H9 (cell line): ENCODE results near the gene YES1. TPM values are rescaled to one million over a fixed set of nuclear protein-coding genes. Genes with fewer than 3 reads are reported as not detected.
A peak's percentile ranks its signal among the peaks of the same experiment; 100 is the strongest.

ENCODE experiments used
- DNase-seq: peaks from one replicate; pipeline ENCODE4 v3.0.0-alpha.2; 2017
- H2AFZ ChIP-seq: one replicate; pipeline ENCODE4 v1.6.1; 2013; ENCODE audit warnings: mild to moderate bottlenecking, low read length, control low read depth, moderate library complexity
- H2AK5ac ChIP-seq: 2 replicates; pipeline ENCODE4 v1.6.1; 2013; ENCODE audit warnings: low read length, control low read depth, mixed read lengths; ENCODE audit not compliant: insufficient read length
- H2BK120ac ChIP-seq: one replicate; pipeline ENCODE4 v1.6.1; 2013; ENCODE audit warnings: low read depth, mild to moderate bottlenecking, low read length, control low read depth, inconsistent platforms; ENCODE audit not compliant: poor library complexity, severe bottlenecking
- H2BK12ac ChIP-seq: 2 replicates; pipeline ENCODE4 v1.6.1; 2013; ENCODE audit warnings: low read length, control low read depth, mixed read lengths, low read depth; ENCODE audit not compliant: insufficient read length
- H2BK15ac ChIP-seq: 2 replicates; pipeline ENCODE4 v1.6.1; 2013; ENCODE audit warnings: low read depth, low read length, control low read depth
- H2BK20ac ChIP-seq: one replicate; pipeline ENCODE4 v1.6.1; 2013; ENCODE audit warnings: low read depth, mild to moderate bottlenecking, low read length, control low read depth, inconsistent platforms; ENCODE audit not compliant: poor library complexity, severe bottlenecking
- H2BK5ac ChIP-seq: 2 replicates; pipeline ENCODE4 v1.6.1; 2013; ENCODE audit warnings: low read length, control low read depth, mixed read lengths; ENCODE audit not compliant: insufficient read length
- H3K14ac ChIP-seq: 2 replicates; pipeline ENCODE4 v1.6.1; 2013; ENCODE audit warnings: low read length, control low read depth; ENCODE audit not compliant: insufficient read depth
- H3K18ac ChIP-seq: 2 replicates; pipeline ENCODE4 v1.6.1; 2013; ENCODE audit warnings: low read depth, mild to moderate bottlenecking, mixed read lengths, low read length, control low read depth; ENCODE audit not compliant: insufficient read length
- H3K23ac ChIP-seq: 2 replicates; pipeline ENCODE4 v1.6.1; 2013; ENCODE audit warnings: low read length, control low read depth, mixed read lengths, low read depth; ENCODE audit not compliant: insufficient read length
- H3K23me2 ChIP-seq: 2 replicates; pipeline ENCODE4 v1.6.1; 2013; ENCODE audit warnings: low read depth, mild to moderate bottlenecking, mixed read lengths, low read length, control low read depth; ENCODE audit not compliant: insufficient read length, poor library complexity, severe bottlenecking
- H3K27ac ChIP-seq: 2 replicates; pipeline ENCODE4 v1.5.1; 2013; ENCODE audit warnings: low read length, control low read depth, mixed read lengths, low read depth; ENCODE audit not compliant: insufficient read length
- H3K27me3 ChIP-seq: 2 replicates; pipeline ENCODE4 v1.6.1; 2013; ENCODE audit warnings: low read length, control low read depth, inconsistent platforms; ENCODE audit not compliant: insufficient read depth
- H3K4ac ChIP-seq: 2 replicates; pipeline ENCODE4 v1.6.1; 2013; ENCODE audit warnings: low read depth, mild to moderate bottlenecking, control low read depth, inconsistent platforms, low read length, moderate library complexity
- H3K4me1 ChIP-seq: 2 replicates; pipeline ENCODE4 v1.6.1; 2013; ENCODE audit warnings: low read length, control low read depth, inconsistent platforms; ENCODE audit not compliant: insufficient read depth
- H3K4me2 ChIP-seq: 2 replicates; pipeline ENCODE4 v1.6.1; 2013; ENCODE audit warnings: low read length, control low read depth, mixed read lengths; ENCODE audit not compliant: insufficient read length, insufficient read depth
- H3K56ac ChIP-seq: 2 replicates; pipeline ENCODE4 v1.6.1; 2013; ENCODE audit warnings: low read depth, mild to moderate bottlenecking, mixed read lengths, low read length, control low read depth; ENCODE audit not compliant: insufficient read length
- H3K79me1 ChIP-seq: 2 replicates; pipeline ENCODE4 v1.6.1; 2013; ENCODE audit warnings: low read depth, mild to moderate bottlenecking, moderate library complexity, low read length, control low read depth, inconsistent platforms; ENCODE audit not compliant: insufficient read depth, poor library complexity, severe bottlenecking
- H3K79me2 ChIP-seq: 2 replicates; pipeline ENCODE4 v1.6.1; 2013; ENCODE audit warnings: low read length, control low read depth, inconsistent platforms; ENCODE audit not compliant: insufficient read depth
- H3K9ac ChIP-seq: 2 replicates; pipeline ENCODE4 v1.6.1; 2013; ENCODE audit warnings: low read length, control low read depth, mixed read lengths; ENCODE audit not compliant: insufficient read length; ENCODE audit errors: extremely low read depth
- H3K9me3 ChIP-seq: one replicate; pipeline ENCODE4 v1.6.1; 2013; ENCODE audit warnings: low read depth, low read length, inconsistent platforms; ENCODE audit not compliant: control insufficient read depth
- H3T11ph ChIP-seq: one replicate; pipeline ENCODE4 v1.6.1; 2013; ENCODE audit warnings: mild to moderate bottlenecking, low read length, control low read depth, inconsistent platforms
- H4K20me1 ChIP-seq: one replicate; pipeline ENCODE4 v1.6.1; 2013; ENCODE audit not compliant: control insufficient read depth, insufficient read length, insufficient read depth
- H4K5ac ChIP-seq: 2 replicates; pipeline ENCODE4 v1.6.1; 2013; ENCODE audit warnings: low read depth, mild to moderate bottlenecking, mixed read lengths, low read length, control low read depth; ENCODE audit not compliant: insufficient read length
- H4K8ac ChIP-seq: replicated peaks from 2 replicates; pipeline ENCODE4 v1.6.1; 2013; ENCODE audit warnings: low read length, control low read depth, mixed read lengths, low read depth; ENCODE audit not compliant: insufficient read length
- H4K91ac ChIP-seq: 2 replicates; pipeline ENCODE4 v1.6.1; 2013; ENCODE audit warnings: low read depth, mild to moderate bottlenecking, moderate library complexity, mixed read lengths, low read length, control low read depth; ENCODE audit not compliant: insufficient read length
- H3K27ac Mint-ChIP-seq, 3 experiments: 2 replicates in 2 of 3; 3 replicates in 1 of 3; pipeline ENCODE4 v1.8.0; 2020 to 2021; ENCODE audit warnings: mixed read lengths in 3 of 3, mild to moderate bottlenecking in 1 of 3, moderate library complexity in 1 of 3
- H3K27me3 Mint-ChIP-seq: 2 replicates; pipeline ENCODE4 v1.8.0; 2021; ENCODE audit warnings: low read depth, mild to moderate bottlenecking, moderate library complexity, mixed read lengths
- H3K36me3 Mint-ChIP-seq, 3 experiments: 2 replicates in 2 of 3; 3 replicates in 1 of 3; pipeline ENCODE4 v1.8.0; 2020 to 2021; ENCODE audit warnings: low read depth in 3 of 3, mixed read lengths in 3 of 3; ENCODE audit not compliant: insufficient read depth in 1 of 3
- H3K4me1 Mint-ChIP-seq, 2 experiments: 2 replicates each; pipeline ENCODE4 v1.8.0; 2020; ENCODE audit warnings: mixed read lengths in 2 of 2
- H3K4me3 Mint-ChIP-seq, 2 experiments: 2 replicates in 1 of 2; 3 replicates in 1 of 2; pipeline ENCODE4 v1.8.0; 2020 to 2021; ENCODE audit warnings: mild to moderate bottlenecking in 2 of 2, mixed read lengths in 2 of 2, moderate library complexity in 1 of 2
- H3K9me3 Mint-ChIP-seq, 2 experiments: 2 replicates in 1 of 2; 3 replicates in 1 of 2; pipeline ENCODE4 v1.8.0; 2020; ENCODE audit warnings: mild to moderate bottlenecking in 2 of 2, mixed read lengths in 2 of 2, moderate library complexity in 1 of 2
- CTCF ChIP-seq: fragments of 200-600 bp; sonication (generic); conservative IDR thresholded peaks from 3 replicates; pipeline ENCODE4 v1.8.0; 2021; ENCODE audit warnings: antibody characterized with exemption, mild to moderate bottlenecking
- WGBS: extraction: QIAGEN DNeasy Blood & Tissue Kit; methylation state at CpG from one replicate; pipeline ENCODE4 v1.1.7; 2013; ENCODE audit warnings: missing lambda C conversion rate, low lambda C conversion rate, mixed read lengths; ENCODE audit not compliant: insufficient read length; ENCODE audit errors: extremely low coverage; 5-methylcytosine and 5-hydroxymethylcytosine counted together
- total RNA-seq: library from RNA; stranded (reverse); gene quantifications from 2 replicates; pipeline ENCODE4 v1.2.1, GENCODE V29; 2021

The YES1 gene
- total RNA-seq, 1 experiment from 2014 or later: 86.9 TPM

- no peak for TF ChIP-seq CTCF
- no peak overlapping the region for H2BK20ac ChIP-seq
Measured at GRCh38 chr18:813172-814071, 1.4 kb upstream of the YES1 start.

More at GRCh38 chr18:813172-814071, 1.4 kb upstream of the YES1 start:
- Histone ChIP-seq H3K14ac (peak overlapping the region; percentile 95), H4K5ac (peak overlapping the region; percentile 13), H2AFZ (peak overlapping the region; percentile 84), H3K79me1 (no peaks in the 10 kb centered on the region), H3K4me1 (no peaks in the 10 kb centered on the region; the same call in 1 of the 2 replicates), H3K79me2 (peaks cover 14% of the 10 kb centered on the region; the same call in 1 of the 2 replicates), H3K9me3 (no peaks in the 10 kb centered on the region), H3K9ac (peak overlapping the region; percentile 88), H3K23me2 (peaks cover 12% of the 10 kb centered on the region), H2AK5ac (no peak overlapping the region), H4K20me1 (no peaks in the 10 kb centered on the region), H3T11ph (no peak overlapping the region), H3K23ac (no peak overlapping the region), H2BK15ac (no peak overlapping the region), H3K4me2 (peak overlapping the region; percentile 96), H4K91ac (no peak overlapping the region), H3K27me3 (no peaks in the 10 kb centered on the region), H2BK5ac (peak overlapping the region; percentile 76), H4K8ac (no peak overlapping the region), H3K27ac (peak overlapping the region; percentile 83), H2BK120ac (no peak overlapping the region), H2BK12ac (no peak overlapping the region), H3K4ac (no peak overlapping the region), H3K56ac (peak overlapping the region; percentile 15), H3K18ac (peak overlapping the region; percentile 87)
- Mint-ChIP-seq H3K36me3 (no peaks in the 10 kb centered on the region; a peak in 2 of 7 replicates), H3K4me3 (peak overlapping the region; percentile 86 to 96), H3K4me1 (peaks cover 26 to 30% of the 10 kb centered on the region in 2 experiments), H3K9me3 (no peaks in the 10 kb centered on the region), H3K27me3 (no peaks in the 10 kb centered on the region), H3K27ac (peak overlapping the region; percentile 96 to 100 (median 97))
- WGBS: no CpG with 5 or more reads among the region's 18 CpGs
- DNase-seq: no peak
